DOHH2 (cell line): ENCODE measurements around the gene MRPS12.

ENCODE experiments used
- H3F3A ChIP-seq: fragments of 200-600 bp; sonication (generic), shearing (Covaris generic); 2 replicates; pipeline ENCODE4 v1.6.0; 2016; ENCODE audit warnings: antibody characterized with exemption, mild to moderate bottlenecking; ENCODE audit not compliant: control insufficient read depth, insufficient read depth
- H3K27ac ChIP-seq: fragments of 200-600 bp; sonication (generic); 2 replicates; pipeline ENCODE4 v1.5.1; 2014; ENCODE audit warnings: low read depth, mild to moderate bottlenecking, low read length, moderate library complexity
- H3K27me3 ChIP-seq: fragments of 200-600 bp; sonication (generic); 2 replicates; pipeline ENCODE4 v1.6.1; 2014; ENCODE audit warnings: mild to moderate bottlenecking, low read length, mixed read lengths; ENCODE audit not compliant: control insufficient read depth
- H3K36me3 ChIP-seq: fragments of 200-600 bp; sonication (generic); 2 replicates; pipeline ENCODE4 v1.6.1; 2014; ENCODE audit warnings: mild to moderate bottlenecking, low read length, moderate library complexity, mixed read lengths; ENCODE audit not compliant: control insufficient read depth
- H3K4me1 ChIP-seq: fragments of 200-600 bp; sonication (generic); 2 replicates; pipeline ENCODE4 v1.6.1; 2014; ENCODE audit warnings: mild to moderate bottlenecking, low read length, mixed read lengths; ENCODE audit not compliant: control insufficient read depth
- H3K4me2 ChIP-seq: fragments of 200-600 bp; sonication (generic); 2 replicates; pipeline ENCODE4 v1.6.0; 2014; ENCODE audit warnings: mild to moderate bottlenecking, low read length, moderate library complexity
- H3K4me3 ChIP-seq: fragments of 200-600 bp; sonication (generic); 2 replicates; pipeline ENCODE4 v1.5.1; 2014; ENCODE audit warnings: mild to moderate bottlenecking, low read length, mixed read lengths
- H3K79me2 ChIP-seq: fragments of 200-600 bp; sonication (generic); 2 replicates; pipeline ENCODE4 v1.6.1; 2014; ENCODE audit warnings: mild to moderate bottlenecking, low read length, mixed read lengths; ENCODE audit not compliant: control insufficient read depth
- H3K9me2 ChIP-seq: fragments of 200-600 bp; sonication (generic); replicated peaks from 2 replicates; pipeline ENCODE4 v1.6.1; 2014; ENCODE audit warnings: mild to moderate bottlenecking, low read length, mixed read lengths; ENCODE audit not compliant: control insufficient read depth
- H3K9me3 ChIP-seq: fragments of 200-600 bp; sonication (generic); 2 replicates; pipeline ENCODE4 v1.6.1; 2014; ENCODE audit warnings: antibody characterized with exemption, low read length, mixed read lengths; ENCODE audit not compliant: control insufficient read depth, insufficient read depth
- H4K20me1 ChIP-seq: fragments of 200-600 bp; sonication (generic); 2 replicates; pipeline ENCODE4 v1.6.0; 2014; ENCODE audit warnings: low read depth, mild to moderate bottlenecking, antibody characterized with exemption, low read length, moderate library complexity; ENCODE audit not compliant: control insufficient read depth, insufficient read depth
- CTCF ChIP-seq: fragments of 200-600 bp; sonication (generic); IDR thresholded peaks from one replicate; pipeline ENCODE4 v1.5.1; 2014; ENCODE audit warnings: antibody characterized with exemption, mild to moderate bottlenecking, low read depth, low read length; ENCODE audit not compliant: poor library complexity, severe bottlenecking
- EZH2phosphoT487 ChIP-seq: fragments of 200-600 bp; sonication (generic); IDR thresholded peaks from 2 replicates; pipeline ENCODE4 v1.6.1; 2017; ENCODE audit warnings: borderline replicate concordance, mild to moderate bottlenecking, antibody characterized with exemption, low read length, moderate library complexity, mixed read lengths

Gene MRPS12

GRCh38 chr19:38918526-38918925, 12.2 kb upstream of the MRPS12 start:
- no peak overlapping the region for H3K4me3 ChIP-seq
- no peak overlapping the region for H3K27ac ChIP-seq
- H3K4me2 ChIP-seq: no peak overlapping the region
- H3K36me3 ChIP-seq: peaks cover 9% of the 10 kb centered on the region; the same call in 1 of the 2 replicates
- no peaks in the 10 kb centered on the region for H3K9me3 ChIP-seq
- TF ChIP-seq CTCF (no peak), EZH2phosphoT487 (no peak)
- H3K4me1 ChIP-seq: no peaks in the 10 kb centered on the region
- no peaks in the 10 kb centered on the region for H3K9me2 ChIP-seq
- H3K79me2 ChIP-seq: no peaks in the 10 kb centered on the region
- H3K27me3 ChIP-seq: no peaks in the 10 kb centered on the region
- H3F3A ChIP-seq: no peaks in the 10 kb centered on the region
- H4K20me1 ChIP-seq: no peaks in the 10 kb centered on the region

GRCh38 chr19:38919837-38920601, 10.7 kb upstream of the MRPS12 start:
- no peak overlapping the region for H3K4me3 ChIP-seq
- peaks cover 16% of the 10 kb centered on the region for H3K36me3 ChIP-seq
- no peaks in the 10 kb centered on the region for H3K4me1 ChIP-seq
- H3K9me3 ChIP-seq: no peaks in the 10 kb centered on the region
- no peaks in the 10 kb centered on the region for H3F3A ChIP-seq
- no peak overlapping the region for H3K27ac ChIP-seq
- TF ChIP-seq CTCF (no peak), EZH2phosphoT487 (no peak)
- H3K79me2 ChIP-seq: no peaks in the 10 kb centered on the region
- H4K20me1 ChIP-seq: no peaks in the 10 kb centered on the region
- no peak overlapping the region for H3K4me2 ChIP-seq
- no peaks in the 10 kb centered on the region for H3K9me2 ChIP-seq
- H3K27me3 ChIP-seq: no peaks in the 10 kb centered on the region

DNA sequence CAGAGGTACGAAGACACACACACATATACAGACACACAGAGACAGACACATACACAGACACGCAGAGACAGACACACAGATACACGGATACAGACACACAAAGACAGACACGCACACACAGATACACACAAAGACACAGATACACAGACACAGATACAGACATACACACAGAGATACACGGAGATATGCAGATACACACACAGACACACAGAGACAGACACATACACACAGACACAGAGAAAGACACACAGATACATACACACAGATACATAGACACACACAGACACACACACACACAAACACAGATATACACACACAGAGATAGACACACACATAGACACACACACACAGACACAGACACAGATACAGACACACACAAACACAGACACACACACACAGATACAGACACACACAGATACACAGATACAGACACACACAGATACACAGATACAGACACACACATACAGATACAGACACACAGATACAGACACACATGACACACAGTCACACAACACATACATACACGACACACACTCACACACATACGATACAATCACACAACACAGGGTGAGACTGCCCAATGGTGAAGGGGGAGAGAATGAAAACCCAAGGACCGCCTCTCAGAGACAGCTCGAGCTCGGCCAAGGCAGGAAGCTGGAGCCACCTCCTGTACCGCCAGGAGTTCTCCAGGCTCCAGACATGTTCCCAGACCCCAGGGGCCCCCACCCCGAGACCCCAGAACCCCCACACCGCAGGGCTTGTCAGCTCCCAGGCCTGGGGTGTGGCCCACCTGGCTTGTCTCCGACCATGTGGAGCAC, 9.9 kb upstream of the MRPS12 start:
- H3K4me1 ChIP-seq: no peaks in the 10 kb centered on the region
- no peaks in the 10 kb centered on the region for H3K27me3 ChIP-seq
- no peak overlapping the region for H3K4me2 ChIP-seq
- no peaks in the 10 kb centered on the region for H3K9me3 ChIP-seq
- H3K79me2 ChIP-seq: no peaks in the 10 kb centered on the region
- H3F3A ChIP-seq: no peaks in the 10 kb centered on the region
- TF ChIP-seq EZH2phosphoT487 (no peak), CTCF (no peak)
- no peaks in the 10 kb centered on the region for H3K9me2 ChIP-seq
- H4K20me1 ChIP-seq: no peaks in the 10 kb centered on the region
- no peak overlapping the region for H3K27ac ChIP-seq
- no peak overlapping the region for H3K4me3 ChIP-seq
- peaks cover 22% of the 10 kb centered on the region for H3K36me3 ChIP-seq
